ENCODE measurements around the gene SIRPB2.

The SIRPB2 gene

GRCh38 chr20:1430004-1430451, 61.2 kb downstream of the SIRPB2 start:
- TF ChIP-seq CTCF (IDR thresholded peaks at IDR 0.05; ENCODE audit: borderline replicate concordance, control extremely low read depth, extremely low read depth, insufficient read depth, missing control alignments), result no peak
- in situ Hi-C loops (cut with MboI; ENCODE audit: low sequenced_read_pairs, unreplicated experiment), result no loop called here
- no peak for DNase-seq (ENCODE audit: low spot score)

- no peak for DNase-seq (ENCODE audit: low spot score)
- no peak for TF ChIP-seq CTCF (IDR thresholded peaks at IDR 0.05; ENCODE audit: borderline replicate concordance, control extremely low read depth, extremely low read depth, insufficient read depth, missing control alignments)
- in situ Hi-C loops (cut with MboI; ENCODE audit: low sequenced_read_pairs, unreplicated experiment), result no loop called here
These were observed 62.0 kb downstream of the SIRPB2 start for GRCh38 chr20:1429143-1429728.

GRCh38 chr20:1427457-1428054, 63.7 kb downstream of the SIRPB2 start:
- TF ChIP-seq CTCF (IDR thresholded peaks at IDR 0.05; ENCODE audit: borderline replicate concordance, control extremely low read depth, extremely low read depth, insufficient read depth, missing control alignments), result no peak
- no peak for DNase-seq (ENCODE audit: low spot score)
- in situ Hi-C loops (cut with MboI; ENCODE audit: low sequenced_read_pairs, unreplicated experiment), result no loop called here

GRCh38 chr20:1426231-1426849, 64.9 kb downstream of the SIRPB2 start:
- in situ Hi-C loops (cut with MboI; ENCODE audit: low sequenced_read_pairs, unreplicated experiment), result no loop called here
- TF ChIP-seq CTCF (IDR thresholded peaks at IDR 0.05; ENCODE audit: borderline replicate concordance, control extremely low read depth, extremely low read depth, insufficient read depth, missing control alignments), result no peak
- no peak for DNase-seq (ENCODE audit: low spot score)

Measured in GM13976 (cell line).